AG08396 (cell line): ENCODE data around the gene SIRT6.
"Not testable (repeated sequence)": the region's sequence is repeated elsewhere in the genome, so short reads cannot be mapped to it uniquely, and the experiment has no call there.

ENCODE experiments used
- DNase-seq: peaks from one replicate; pipeline ENCODE4 v3.0.0; 2012; ENCODE audit warnings: low spot score, mixed read lengths

Gene SIRT6

DNA sequence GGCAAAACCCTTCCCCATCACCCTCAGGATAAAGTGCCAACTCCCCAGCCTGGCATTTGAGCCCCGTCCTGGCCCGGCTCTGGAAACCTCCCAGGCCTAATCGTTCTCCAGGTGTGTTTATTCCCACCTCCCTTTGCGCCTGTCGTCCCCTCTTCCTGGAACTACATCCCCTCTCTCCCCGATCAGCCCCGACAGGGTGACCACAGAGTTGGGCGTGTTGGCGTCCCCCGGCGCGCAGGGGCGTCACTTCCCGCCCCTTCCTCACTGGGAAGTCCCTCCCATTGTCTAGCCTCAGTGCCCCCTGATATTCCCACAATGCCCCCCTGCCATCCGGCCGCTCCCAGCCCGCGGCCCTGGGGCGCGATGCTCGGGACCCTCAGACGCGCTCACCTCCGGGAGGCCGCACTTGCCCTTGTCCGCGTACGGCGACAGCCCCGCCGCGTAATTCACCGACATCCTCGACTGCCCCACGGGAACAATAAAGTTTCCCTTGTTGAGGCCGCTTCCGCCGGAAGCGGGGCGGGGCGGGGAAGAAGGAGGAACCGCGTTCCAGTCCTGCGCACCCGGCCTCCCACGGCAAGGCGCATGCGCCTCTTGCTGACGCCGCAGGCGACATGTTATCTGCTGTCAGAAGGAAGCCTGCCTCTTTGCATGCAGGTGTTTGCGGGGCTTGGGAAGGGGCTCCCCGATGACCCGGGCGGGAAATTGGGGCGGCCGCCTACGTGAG, at the start of gene SIRT6, which contains the start of gene ANKRD24:
TSS of gene SIRT6 (minus strand) at position 480 of the 727 bp plus-strand sequence. CDS start at position 456, 24 bp downstream.
TSS of gene ANKRD24 (plus strand) at position 606 of the 727 bp plus-strand sequence. CDS start 3,737 bp downstream, outside the sequence.
- peak; percentile 100 for DNase-seq

DNA sequence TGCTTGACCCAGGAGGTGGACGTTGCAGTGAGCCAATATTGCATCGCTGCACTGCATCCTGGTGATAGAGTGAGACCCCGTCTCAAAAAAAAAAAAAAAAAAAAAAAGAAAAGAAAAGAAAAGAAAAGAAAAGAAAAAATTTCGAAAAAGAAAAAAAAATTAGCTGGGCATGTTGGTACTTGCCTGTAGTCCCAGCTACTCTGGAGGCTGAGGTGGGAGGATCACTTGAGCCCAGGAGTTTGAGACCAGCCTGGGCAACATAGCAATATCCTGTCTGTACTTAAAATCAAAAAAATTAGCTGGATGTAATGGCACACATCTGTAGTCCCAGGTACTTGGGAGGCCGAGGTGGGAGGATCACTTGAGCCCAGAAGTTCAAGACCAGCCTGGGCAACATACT, 49.8 kb upstream of the SIRT6 start:
- not testable (repeated sequence) for DNase-seq

DNA sequence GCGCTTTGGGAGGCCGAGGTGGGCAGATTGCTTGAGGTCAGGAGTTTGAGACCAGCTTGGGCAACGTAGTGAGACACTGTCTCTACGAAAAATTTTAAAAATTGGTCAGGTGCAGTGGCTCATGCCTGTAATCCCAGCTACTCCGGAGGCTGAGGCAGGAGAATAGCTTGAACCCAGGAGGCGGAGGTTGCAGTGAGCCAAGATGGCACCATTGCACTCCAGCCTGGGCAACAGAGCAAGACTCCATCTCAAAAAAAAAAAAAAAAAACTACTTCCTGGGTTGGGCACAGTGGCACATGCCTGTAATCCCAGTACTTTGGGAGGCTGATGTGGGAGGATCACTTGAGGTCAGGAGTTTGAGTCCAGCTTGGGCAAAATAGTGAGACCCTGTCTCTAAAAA, 49.2 kb upstream of the SIRT6 start:
- DNase-seq: not testable (repeated sequence)

DNA sequence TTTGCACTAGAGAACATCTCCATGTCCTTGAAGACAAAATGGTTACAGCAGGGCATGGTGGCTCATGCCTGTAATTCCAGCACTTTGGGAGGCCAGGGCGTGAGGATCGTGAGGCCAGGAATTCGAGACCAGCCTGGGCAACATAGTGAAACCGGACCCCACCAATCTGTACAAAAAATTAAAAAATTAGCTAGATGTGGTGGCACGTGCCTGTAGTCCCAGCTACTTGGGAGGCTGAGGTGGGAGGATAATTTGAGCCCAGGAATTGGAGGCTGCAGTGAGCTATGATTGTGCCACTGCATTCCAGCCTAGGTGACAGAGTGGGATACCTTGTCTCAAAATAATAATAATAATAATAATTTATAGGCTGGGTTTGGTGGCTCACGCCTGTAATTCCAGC, 47.9 kb upstream of the SIRT6 start:
- DNase-seq: not testable (repeated sequence)

DNA sequence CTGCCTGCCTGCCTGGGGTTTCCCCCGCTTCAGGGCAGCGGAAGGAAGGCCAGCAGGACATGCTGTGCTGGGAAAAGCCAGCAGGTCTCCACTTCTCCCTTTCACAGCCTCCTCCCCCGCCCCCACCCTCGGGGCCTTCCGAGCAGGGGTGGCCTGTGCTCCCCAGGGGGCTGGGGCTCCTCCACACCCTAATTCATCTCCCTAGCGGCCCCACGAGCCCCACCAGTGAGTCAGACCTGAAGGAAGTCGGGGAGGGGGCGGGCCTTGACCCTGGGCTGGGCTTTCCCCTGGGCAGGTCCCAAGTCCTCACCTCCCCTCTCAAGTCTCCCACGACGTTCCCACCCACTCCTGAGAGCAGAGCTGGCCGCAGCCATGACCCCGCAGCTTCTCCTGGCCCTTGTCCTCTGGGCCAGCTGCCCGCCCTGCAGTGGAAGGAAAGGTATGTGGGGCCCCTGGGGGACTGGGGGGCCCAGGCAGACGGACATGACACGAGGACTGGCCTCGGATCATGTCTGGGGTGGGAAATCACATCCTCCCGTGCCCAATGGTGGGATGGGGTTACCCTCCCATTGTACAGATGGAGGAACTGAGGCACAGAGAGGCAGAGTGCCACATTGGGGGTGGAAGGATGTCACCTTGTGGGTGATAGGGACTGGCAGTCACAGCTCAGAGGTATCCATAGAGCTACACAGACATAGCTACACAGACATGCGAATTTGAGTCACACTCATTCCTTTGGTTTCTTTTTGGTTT, 47.0 kb upstream of the SIRT6 start, which contains the start of gene EBI3:
TSS of gene EBI3 (plus strand) at position 345 of the 753 bp plus-strand sequence. CDS start at position 373, 28 bp downstream.
- no peak for DNase-seq

DNA sequence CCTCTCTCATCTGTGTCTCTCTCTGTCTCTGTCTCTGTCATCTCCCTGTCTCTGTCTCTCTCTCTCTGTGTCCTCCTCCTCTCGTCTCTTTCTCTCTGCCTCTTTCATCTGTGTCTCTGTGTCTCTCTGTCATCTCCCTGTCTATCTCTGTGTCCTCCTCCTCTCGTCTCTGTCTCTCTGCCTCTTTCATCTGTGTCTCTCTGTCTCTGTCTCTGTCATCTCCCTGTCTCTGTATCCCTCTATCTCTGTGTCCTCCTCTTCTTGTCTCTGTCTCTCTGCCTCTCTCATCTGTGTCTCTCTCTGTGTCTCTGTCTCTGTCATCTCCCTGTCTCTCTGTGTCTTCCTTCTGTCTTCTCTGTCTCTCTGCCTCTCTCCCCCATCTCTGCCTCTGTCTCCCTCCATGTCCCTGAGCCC, 46.4 kb upstream of the SIRT6 start:
- no peak for DNase-seq

DNA sequence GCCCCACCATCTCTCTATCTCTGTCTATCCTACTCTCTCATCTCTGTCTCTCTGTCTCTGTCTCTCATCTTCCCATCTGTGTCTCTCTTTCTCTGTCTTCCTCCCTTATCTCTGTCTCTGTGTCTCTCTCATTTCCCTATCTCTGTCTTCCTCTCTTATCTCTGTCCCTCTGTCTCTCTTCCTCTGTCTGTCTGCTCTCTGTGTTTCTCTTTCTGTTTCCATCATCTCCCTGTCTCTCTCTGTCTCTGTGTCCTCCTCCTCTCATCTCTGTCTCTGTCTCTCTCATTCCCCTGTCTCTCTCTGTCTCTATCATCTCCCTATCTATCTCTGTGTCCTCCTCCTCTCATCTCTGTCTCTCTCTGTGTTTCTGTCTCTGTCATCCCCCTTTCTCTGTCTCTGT, 45.4 kb upstream of the SIRT6 start:
- no peak for DNase-seq

DNA sequence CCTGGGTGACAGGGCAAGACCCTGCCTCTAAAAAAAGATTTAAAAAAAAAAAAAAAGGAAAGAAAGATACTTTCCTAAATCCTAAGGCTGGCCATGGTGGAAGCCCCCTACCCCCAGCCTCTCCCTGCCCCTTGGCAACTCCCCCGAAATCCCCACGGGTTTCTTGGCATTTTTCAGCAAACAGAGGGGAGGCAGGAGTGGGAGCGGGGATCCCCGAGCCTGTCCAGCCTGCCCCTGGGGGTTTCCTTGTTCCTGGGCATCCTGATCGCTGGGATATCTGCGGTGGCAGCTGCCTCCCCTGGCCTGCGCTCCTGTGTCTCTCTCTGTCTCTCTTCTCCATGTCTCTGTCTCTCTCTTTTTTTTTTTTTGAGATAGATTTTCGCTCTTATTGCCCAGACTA, 43.5 kb upstream of the SIRT6 start:
- DNase-seq: no peak

DNA sequence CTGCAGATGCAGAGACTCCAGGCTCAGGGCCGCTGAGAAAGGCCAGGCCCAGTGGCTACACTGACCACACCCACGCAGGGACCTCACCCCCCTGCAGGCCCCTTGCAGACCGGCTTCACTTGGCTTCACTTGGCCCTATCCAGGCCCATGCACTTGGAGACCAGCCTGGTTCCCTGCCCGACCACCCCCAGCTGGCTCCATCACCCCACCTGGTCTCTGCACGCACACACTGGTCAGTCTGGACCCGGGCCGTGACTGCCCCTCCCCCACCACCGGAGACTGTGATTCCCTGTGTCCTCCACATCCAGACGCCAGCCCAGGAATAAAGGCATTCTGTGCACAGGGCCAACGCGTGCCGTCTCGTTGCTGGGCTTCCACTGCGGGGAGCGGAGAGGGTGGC, 42.1 kb upstream of the SIRT6 start:
- DNase-seq: no peak

DNA sequence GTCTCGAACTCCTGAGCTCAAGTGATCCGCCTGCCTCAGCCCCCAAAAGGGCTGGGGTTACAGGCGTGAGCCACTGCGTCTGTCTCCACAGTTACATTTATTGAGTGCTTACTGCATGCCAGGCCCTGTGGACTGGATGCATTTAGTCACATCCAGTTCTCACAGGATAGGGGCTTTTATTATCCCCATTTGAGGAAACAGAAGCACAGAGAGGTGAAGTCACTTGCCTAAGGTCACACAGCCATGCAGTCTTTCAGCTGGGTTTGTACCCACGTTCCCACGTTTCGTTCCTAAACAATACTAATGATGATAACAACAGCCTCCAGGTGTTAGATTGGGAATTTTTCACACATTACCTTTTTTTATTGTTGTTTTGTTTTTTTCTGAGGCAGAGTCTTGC, 37.8 kb upstream of the SIRT6 start:
- no peak for DNase-seq

DNA sequence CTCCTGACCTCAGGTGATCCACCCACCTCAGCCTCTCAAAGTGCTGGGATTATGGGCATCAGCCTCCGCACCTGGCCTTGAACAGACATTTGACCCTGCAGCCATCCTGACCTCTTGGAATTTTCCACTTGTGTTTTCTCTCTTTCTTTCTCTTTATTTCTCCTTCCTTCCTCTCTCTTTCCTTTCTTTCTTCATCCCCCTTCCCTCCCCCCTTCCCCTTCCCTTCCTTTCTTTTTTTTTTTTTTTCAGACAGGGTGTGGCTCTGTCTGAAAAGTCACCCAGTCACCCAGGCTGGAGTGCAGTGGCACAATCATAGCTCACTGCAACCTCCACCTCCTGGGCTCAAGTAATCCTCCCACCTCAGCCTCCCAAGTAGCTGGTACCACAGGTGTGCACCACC, 36.2 kb upstream of the SIRT6 start:
- DNase-seq: not testable (repeated sequence)

DNA sequence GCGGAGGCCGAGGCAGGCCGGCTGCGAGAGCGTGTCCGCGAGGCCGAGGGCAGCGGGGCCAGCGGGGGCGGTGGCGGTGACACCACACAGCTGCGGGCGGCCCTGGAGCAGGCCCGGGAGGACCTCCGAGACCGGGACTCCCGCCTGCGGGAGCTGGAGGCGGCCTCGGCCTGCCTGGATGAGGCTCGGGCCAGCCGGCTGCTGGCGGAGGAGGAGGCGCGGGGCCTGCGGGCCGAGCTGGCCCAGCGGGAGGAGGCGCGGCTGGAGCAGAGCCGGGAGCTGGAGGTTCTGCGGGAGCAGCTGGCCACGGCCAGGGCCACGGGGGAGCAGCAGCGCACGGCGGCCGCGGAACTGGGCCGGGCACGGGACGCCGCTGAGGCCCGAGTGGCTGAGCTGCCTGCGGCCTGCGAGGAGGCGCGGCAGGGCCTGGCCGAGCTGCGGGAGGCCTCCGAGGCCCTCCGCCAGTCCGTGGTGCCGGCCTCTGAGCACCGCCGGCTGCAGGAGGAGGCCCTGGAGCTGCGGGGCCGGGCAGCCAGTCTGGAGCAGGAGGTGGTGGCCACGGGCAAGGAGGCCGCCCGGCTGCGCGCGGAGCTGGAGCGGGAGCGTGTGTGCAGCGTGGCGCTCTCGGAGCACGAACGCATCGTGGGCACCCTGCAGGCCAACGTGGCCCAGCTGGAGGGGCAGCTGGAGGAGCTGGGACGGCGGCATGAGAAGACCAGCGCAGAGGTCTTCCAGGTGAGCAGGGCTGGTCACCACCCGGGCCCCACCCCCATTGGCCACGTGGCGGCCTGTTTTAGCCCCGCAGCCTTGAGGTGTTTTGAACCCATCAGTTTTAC, 35.3 kb upstream of the SIRT6 start:
- DNase-seq: no peak

DNA sequence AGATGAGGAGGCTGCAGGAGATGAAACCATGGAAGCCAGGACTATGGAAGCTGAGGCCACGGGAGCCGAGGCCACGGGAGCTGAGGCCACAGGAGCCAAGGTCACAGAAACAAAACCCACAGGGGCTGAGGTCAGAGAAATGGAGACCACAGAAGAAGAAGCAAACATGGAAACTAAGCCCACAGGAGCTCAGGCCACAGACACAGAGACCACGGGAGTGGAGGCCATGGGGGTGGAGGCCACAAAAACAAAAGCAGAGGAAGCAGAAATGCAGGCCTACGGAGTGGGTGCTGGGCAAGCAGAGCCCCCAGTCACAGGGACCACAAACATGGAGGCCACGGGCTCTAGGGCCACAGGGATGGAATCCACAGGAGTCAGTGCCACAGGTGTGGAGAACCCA, 34.5 kb upstream of the SIRT6 start:
- no peak for DNase-seq

DNA sequence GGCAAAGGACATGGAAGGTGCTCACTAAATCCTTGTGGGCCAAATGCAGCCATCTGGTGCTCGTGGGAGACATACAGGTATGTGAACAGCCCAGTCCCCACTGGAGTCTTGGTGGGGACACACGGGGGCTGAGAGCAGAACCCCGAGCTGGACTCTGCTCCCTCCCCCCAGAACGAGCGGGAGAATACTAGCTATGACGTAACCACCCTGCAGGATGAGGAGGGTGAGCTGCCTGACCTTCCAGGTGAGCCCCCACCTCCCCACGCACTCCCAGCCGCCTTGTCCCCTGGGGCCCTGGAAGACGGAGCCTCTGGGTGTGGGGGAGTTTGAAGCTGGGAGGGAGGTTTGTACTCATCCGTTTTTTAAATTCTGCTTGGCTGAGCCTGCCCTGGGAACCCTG, 33.4 kb upstream of the SIRT6 start:
- no peak for DNase-seq

DNA sequence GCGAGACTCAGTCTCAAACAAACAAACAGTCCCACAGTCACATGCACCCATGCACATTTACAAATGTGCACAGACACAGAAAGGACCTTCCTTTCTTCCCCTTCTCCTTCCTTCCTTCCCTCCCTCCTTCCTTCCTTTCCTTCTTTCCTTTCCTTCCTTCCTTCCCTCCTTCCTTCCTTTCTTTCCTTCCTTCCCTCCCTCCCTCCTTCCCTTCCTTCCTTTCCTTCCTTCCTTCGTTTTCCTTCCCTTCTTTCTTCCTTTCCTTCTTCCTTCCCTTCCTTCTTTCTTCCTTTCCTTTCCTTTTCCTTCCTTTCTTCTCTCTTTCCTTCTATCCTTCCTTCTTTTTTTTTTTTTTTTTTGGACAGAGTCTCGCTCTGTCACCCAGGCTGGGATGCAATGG, 30.8 kb upstream of the SIRT6 start:
- DNase-seq: no peak

DNA sequence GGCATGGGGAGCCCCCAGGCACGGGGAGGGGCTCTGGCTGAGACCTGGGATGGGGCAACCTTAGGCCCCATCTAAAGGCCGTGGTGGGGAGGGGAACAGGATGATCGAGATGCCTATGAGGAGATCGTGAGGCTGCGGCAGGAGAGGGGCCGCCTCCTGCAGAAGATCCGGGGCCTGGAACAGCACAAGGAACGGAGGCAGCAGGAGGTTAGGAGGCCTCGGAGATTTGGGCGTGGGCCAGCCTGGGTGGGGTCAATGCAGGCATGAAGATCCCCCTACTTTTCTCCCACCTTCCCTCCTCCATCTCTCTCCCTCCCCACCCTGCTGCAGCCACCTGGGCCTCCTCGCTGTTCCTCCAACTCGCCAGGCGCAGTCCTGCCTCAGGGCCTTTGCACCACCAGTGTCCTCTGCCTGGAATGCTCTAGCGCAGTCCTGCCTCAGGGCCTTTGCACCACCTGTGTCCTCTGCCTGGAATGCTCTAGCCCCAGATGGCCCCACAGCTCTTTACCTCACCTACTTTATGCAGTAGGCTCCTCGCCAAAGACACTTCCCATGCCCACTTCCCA, 27.9 kb upstream of the SIRT6 start:
- no peak for DNase-seq

DNA sequence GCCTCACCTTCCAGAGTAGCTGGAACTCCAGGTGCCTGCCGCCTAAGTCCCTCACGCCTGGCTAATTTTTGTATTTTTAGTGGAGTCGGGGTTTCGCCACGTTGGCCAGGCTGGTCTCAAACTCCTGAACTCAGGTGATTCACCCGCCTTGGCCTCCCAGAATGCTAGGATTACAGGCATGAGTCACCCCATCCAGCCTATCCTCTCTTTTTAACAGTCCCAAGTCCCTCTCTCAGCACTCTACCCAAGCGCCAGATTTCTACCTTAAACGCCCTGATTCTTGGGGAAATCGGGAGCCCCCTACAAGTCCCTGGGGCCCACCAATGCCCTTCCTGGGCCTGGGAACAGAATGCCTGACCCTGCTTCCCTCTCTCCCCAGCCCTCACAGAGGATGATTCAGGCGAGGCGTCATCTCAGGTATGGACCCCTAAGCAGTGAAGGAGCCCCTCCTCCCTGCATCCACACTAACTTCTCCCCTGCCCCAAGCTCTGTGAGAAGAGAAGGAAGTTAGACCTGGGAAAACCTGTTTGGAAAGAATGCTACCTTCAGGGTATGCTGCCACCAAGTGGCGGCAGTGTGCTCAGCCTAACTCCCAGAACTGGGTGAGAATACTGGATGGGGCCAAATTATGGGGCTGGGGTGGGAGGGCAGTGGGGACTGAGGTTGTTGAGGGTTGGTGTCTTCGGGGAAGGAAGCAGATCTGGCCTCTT, 26.2 kb upstream of the SIRT6 start:
- DNase-seq: peak; percentile 53

DNA sequence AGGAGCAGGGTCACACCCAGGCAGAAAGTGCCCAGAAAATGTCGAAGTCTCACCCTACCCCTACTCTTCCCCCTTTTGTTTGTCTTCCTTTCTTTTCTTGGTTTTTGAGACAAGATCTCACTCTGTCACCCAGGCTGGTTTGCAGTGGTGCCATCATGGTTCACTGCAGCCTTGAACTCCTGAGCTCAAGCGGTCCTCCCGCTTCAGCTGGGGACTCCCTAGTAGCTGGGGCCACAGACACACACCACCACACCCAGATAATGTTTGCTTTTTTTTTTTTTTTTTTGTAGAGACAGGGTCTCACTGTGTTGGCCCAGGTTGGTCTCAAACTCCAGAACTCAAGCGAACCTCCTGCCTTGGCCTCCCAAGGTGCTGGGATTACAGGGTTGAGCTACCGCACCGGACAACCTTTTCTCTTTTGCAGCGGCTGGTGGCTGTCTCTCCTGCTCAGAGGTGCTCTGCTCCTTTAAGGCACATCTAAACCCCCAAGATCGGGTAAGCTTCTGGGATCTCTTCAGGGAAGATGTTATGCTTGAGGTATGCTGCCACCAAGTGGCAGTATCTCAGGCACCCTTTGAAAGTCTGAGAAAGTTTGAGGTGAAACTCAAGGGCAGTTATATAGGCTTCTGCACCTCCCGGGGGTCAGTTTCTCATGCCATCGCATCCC, 24.6 kb upstream of the SIRT6 start:
- DNase-seq: peak; percentile 60

DNA sequence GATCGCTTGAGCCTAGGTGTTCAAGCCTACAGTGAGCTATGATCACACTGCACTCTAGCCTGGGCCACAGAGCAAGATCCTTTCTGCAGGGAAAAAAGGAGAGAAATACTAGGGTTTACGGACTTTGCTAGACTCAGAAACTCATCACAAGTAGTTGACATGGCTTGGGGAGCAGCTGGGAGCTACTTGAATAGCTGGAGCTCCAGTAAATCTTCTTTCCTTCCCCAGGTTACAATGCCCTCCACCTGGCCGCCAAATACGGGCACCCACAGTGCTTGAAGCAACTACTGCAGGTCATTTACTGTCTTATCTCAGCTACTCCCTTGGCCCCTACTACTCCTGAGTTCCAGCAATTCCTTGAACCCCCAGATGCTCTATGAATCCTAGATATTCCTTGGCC, 19.4 kb upstream of the SIRT6 start:
- no peak for DNase-seq

DNA sequence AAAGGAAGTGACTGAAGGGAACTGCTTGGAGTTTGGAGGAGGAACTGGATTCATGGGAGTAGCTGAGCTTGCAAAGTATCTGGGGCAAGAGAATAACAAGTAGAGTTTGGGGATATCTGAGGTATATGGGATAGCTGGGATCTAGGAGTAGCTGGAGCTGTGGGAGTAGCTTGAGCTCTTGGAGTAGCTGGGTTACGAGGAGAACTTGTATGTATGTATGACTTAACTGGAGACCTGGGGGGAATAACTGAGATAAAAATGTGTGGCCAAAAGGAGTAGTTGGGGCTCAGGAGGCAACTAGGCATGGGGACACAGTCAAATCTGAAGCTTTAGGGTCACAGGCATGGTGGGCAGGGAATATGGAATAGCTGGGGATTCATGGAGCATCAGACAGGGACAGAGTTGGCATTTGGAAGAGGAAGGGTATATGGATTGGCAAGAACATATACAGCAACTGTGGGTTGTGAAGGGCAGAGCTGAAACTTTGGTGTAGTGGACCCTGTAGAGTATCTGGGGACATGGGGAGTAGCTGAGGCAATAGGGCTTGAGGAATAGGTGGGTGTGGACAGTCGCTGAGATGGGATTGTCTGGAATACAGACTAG, 18.7 kb upstream of the SIRT6 start:
- no peak for DNase-seq
